K562 (cell line): ENCODE results near the gene ADSS1. TPM values are rescaled to one million over a fixed set of nuclear protein-coding genes. Genes with fewer than 3 reads are reported as not detected.
A peak's percentile ranks its signal among the peaks of the same experiment; 100 is the strongest.

Experiments
- ATAC-seq: fragments of 200-7000 bp; cut with Tn5 transposase; 3 replicates; pipeline ENCODE4 v1.9.1; 2020; ENCODE audit warnings: moderate library complexity
- BruUV-seq: library from RNA; stranded (reverse); fragments of 400-500 nt; replicated peaks from 2 replicates; lab custom pipeline; 2021; lab: Mats Ljungman, UMichigan
- CTCF ChIA-PET: fragments of 300-600 bp; formaldehyde crosslinking; extraction: SDS; loops from one replicate; lab custom pipeline; 2021; ENCODE audit warnings: low intra/inter-chr PET ratio; lab: Yijun Ruan, JAX
- POLR2A ChIA-PET: fragments of 300-600, 350-650 bp; sonication (Branson Sonifier 250); formaldehyde crosslinking; extraction: SDS; loops from one replicate; lab custom pipeline; 2021; ENCODE audit warnings: antibody characterized with exemption, inconsistent platforms; lab: Yijun Ruan, JAX
- DNase-seq, 4 experiments: peaks; one replicate each; pipeline versions ENCODE4 v3.0.0 to v3.0.0-alpha.2; 2011 to 2018; ENCODE audit warnings: low spot score in 3 of 4, mixed read lengths in 3 of 4; ENCODE audit errors: extremely low read depth in 1 of 4
- FAIRE-seq: peaks from 2 replicates; lab custom pipeline; 2011; peaks lifted over from hg19 to GRCh38; lab: Jason Lieb, UNC
- H2AFZ ChIP-seq: 2 replicates; pipeline ENCODE4 v1.6.0; 2011; ENCODE audit warnings: low read depth, low read length, control low read depth, inconsistent platforms
- H3K27ac ChIP-seq: fragments of 200-600 bp; 3 replicates; pipeline ENCODE4 v1.8.0; 2011; ENCODE audit warnings: low read depth, mild to moderate bottlenecking, control low read depth, inconsistent platforms, low read length, moderate library complexity, mixed read lengths; ENCODE audit errors: extremely low read depth
- H3K27me3 ChIP-seq, 2 experiments: fragments of 300-600 bp in 1 of 2; 2 replicates in 1 of 2; 3 replicates in 1 of 2; pipeline versions ENCODE4 v1.6.0 to v1.8.0; 2011; ENCODE audit warnings: inconsistent platforms in 2 of 2, low read length in 2 of 2, mild to moderate bottlenecking in 1 of 2, mixed read lengths in 1 of 2, moderate library complexity in 1 of 2; ENCODE audit not compliant: control insufficient read depth in 2 of 2, insufficient read depth in 2 of 2
- H3K36me3 ChIP-seq: fragments of 300-600 bp; 3 replicates; pipeline ENCODE4 v1.8.0; 2011; ENCODE audit warnings: mild to moderate bottlenecking, low read length, inconsistent platforms; ENCODE audit not compliant: control insufficient read depth, insufficient read depth
- H3K4me1 ChIP-seq, 2 experiments: fragments of 200-600 bp in 1 of 2; replicated peaks in 1 of 2; 2 replicates in 1 of 2; 3 replicates in 1 of 2; pipeline versions ENCODE4 v1.5.1 to v1.8.0; 2011; ENCODE audit warnings: inconsistent platforms in 2 of 2, low read length in 2 of 2, mild to moderate bottlenecking in 1 of 2, mixed read lengths in 1 of 2, moderate library complexity in 1 of 2; ENCODE audit not compliant: control insufficient read depth in 2 of 2, insufficient read depth in 2 of 2
- H3K4me2 ChIP-seq: 2 replicates; pipeline ENCODE4 v1.6.1; 2011; ENCODE audit warnings: low read length, control low read depth, inconsistent platforms, mixed read lengths; ENCODE audit not compliant: insufficient read depth
- H3K4me3 ChIP-seq: fragments of 200-600 bp; sonication (generic), shearing (Covaris generic); 2 replicates; pipeline ENCODE4 v1.5.1; 2016; ENCODE audit warnings: control low read depth, inconsistent platforms
- H3K79me2 ChIP-seq: fragments of 200-600 bp; 3 replicates; pipeline ENCODE4 v1.8.0; 2011; ENCODE audit warnings: low read length, inconsistent platforms; ENCODE audit not compliant: control insufficient read depth, insufficient read depth
- H3K9ac ChIP-seq, 2 experiments: 2 replicates each; pipeline versions ENCODE4 v1.6.0 to v1.6.1; 2011; ENCODE audit warnings: low read depth in 2 of 2, low read length in 2 of 2, control low read depth in 1 of 2, inconsistent platforms in 1 of 2, mild to moderate bottlenecking in 1 of 2, mixed read lengths in 1 of 2; ENCODE audit not compliant: insufficient read depth in 1 of 2
- H3K9me1 ChIP-seq: one replicate; pipeline ENCODE4 v1.6.0; 2011; ENCODE audit warnings: inconsistent platforms, mild to moderate bottlenecking, low read length, moderate library complexity; ENCODE audit not compliant: control insufficient read depth, insufficient read depth
- H3K9me3 ChIP-seq: replicated peaks from 2 replicates; pipeline ENCODE4 v1.5.1; 2011; ENCODE audit warnings: low read depth, low read length, inconsistent platforms; ENCODE audit not compliant: control insufficient read depth, insufficient read depth
- H4K20me1 ChIP-seq: replicated peaks from 2 replicates; pipeline ENCODE4 v1.6.1; 2011; ENCODE audit warnings: low read length, inconsistent platforms, mixed read lengths; ENCODE audit not compliant: control insufficient read depth, insufficient read depth
- EHMT2 ChIP-seq: fragments of 450-650 bp; IDR thresholded peaks from 2 replicates; pipeline ENCODE4 v1.6.1; 2018; ENCODE audit warnings: antibody characterized with exemption
- HIVEP1 ChIP-seq: fragments of 250-450 bp; sonication (Bioruptor Pico); IDR thresholded peaks from 2 replicates; pipeline ENCODE4 v1.4.0; 2020; ENCODE audit warnings: mild to moderate bottlenecking
- MBD2 ChIP-seq: sonication (generic); IDR thresholded peaks from 2 replicates; pipeline ENCODE4 v1.6.1; 2016; ENCODE audit warnings: low read depth, borderline replicate concordance
- MYBL2 ChIP-seq, 2 experiments: fragments of 450-650 bp in 1 of 2; sonication (generic) in 1 of 2; formaldehyde crosslinking in 1 of 2; IDR thresholded peaks; 2 replicates each; pipeline versions ENCODE4 v1.6.1 to v1.8.1; 2017 to 2022; ENCODE audit warnings: borderline replicate concordance in 1 of 2, inconsistent platforms in 1 of 2, low read depth in 1 of 2, mild to moderate bottlenecking in 1 of 2, missing genetic modification reagents in 1 of 2, moderate library complexity in 1 of 2
- NR2C1 ChIP-seq, 2 experiments: fragments of 450-650 bp; IDR thresholded peaks; 2 replicates each; pipeline ENCODE4 v1.6.1; 2017; ENCODE audit warnings: mild to moderate bottlenecking in 2 of 2, antibody characterized with exemption in 1 of 2, inconsistent platforms in 1 of 2, missing compliant biosample characterization in 1 of 2, missing genetic modification characterization in 1 of 2
- PHF21A ChIP-seq: fragments of 450-650 bp; IDR thresholded peaks from 2 replicates; pipeline ENCODE4 v1.6.1; 2017; ENCODE audit warnings: low read depth, borderline replicate concordance
- POLR2AphosphoS5 ChIP-seq: IDR thresholded peaks from 2 replicates; pipeline ENCODE4 v1.6.1; 2011; ENCODE audit warnings: mild to moderate bottlenecking, low read depth, low read length, moderate library complexity; ENCODE audit not compliant: control insufficient read depth, insufficient read depth
- SRSF7 ChIP-seq: fragments of 200-400 bp; formaldehyde crosslinking; optimal IDR thresholded peaks from 2 replicates; pipeline ENCODE3; 2017; ENCODE audit warnings: mild to moderate bottlenecking, low read depth, low read length
- TOE1 ChIP-seq, 2 experiments: fragments of 450-650 bp in 1 of 2; sonication (generic) in 1 of 2; formaldehyde crosslinking in 1 of 2; IDR thresholded peaks; 2 replicates each; pipeline versions ENCODE4 v1.7.1 to v1.8.0; 2016 to 2022; ENCODE audit warnings: borderline replicate concordance in 2 of 2, mild to moderate bottlenecking in 2 of 2, antibody characterized with exemption in 1 of 2, inconsistent platforms in 1 of 2, low read depth in 1 of 2, missing genetic modification reagents in 1 of 2, moderate library complexity in 1 of 2
- TRIM24 ChIP-seq, 2 experiments: fragments of 450-650 bp; IDR thresholded peaks; 2 replicates each; pipeline ENCODE4 v1.6.1; 2016
- ZC3H8 ChIP-seq: fragments of 450-650 bp; IDR thresholded peaks from 2 replicates; pipeline ENCODE4 v1.6.1; 2017
- ZEB2 ChIP-seq: fragments of 450-650 bp; IDR thresholded peaks from 2 replicates; pipeline ENCODE4 v1.6.1; 2016
- ZNF407 ChIP-seq: fragments of 450-650 bp; IDR thresholded peaks from 2 replicates; pipeline ENCODE4 v1.6.1; 2016; ENCODE audit warnings: low read depth
- WGBS: fragments of 100-300 bp; shearing (Covaris generic); methylation state at CpG from one replicate; pipeline ENCODE4 v1.1.6; 2016; ENCODE audit warnings: low coverage, mixed read lengths; ENCODE audit not compliant: insufficient coverage; ENCODE audit errors: missing lambda C conversion rate; 5-methylcytosine and 5-hydroxymethylcytosine counted together
- in situ Hi-C: fragments of 300-500 bp; cut with MboI; formaldehyde crosslinking; loops from 4 replicates; pipeline ENCODE4 v1.15.0; 2018; ENCODE audit warnings: inconsistent platforms, mixed read lengths
- intact Hi-C: fragments of 100-400 bp; cut with micrococcal nuclease; formaldehyde crosslinking; loops from 2 replicates; pipeline ENCODE4 v1.14.2; 2022
- polyA plus RNA-seq, 8 experiments: library from polyadenylated mRNA; depleted of rRNA in 4 of 8; stranded (reverse) in 5 of 8; unstranded in 3 of 8; fragments of >200 nt; fragmentation: Nextera tagmentation in 2 of 8; fragmentation: Illumina TruSeq in 1 of 8; extraction: Ambion mirVana in 2 of 8; extraction: Trizol in 1 of 8; gene quantifications; 2 replicates each; pipeline versions ENCODE4 v1.2.1 to v1.2.3, GENCODE V29; 2011 to 2014; ENCODE audit warnings: inconsistent platforms in 1 of 8, missing spikeins in 1 of 8
- total RNA-seq, 7 experiments: library from RNA; depleted of rRNA in 6 of 7; stranded (reverse); fragments of >200 nt in 6 of 7; fragmentation: Illumina TruSeq in 2 of 7; extraction: Trizol in 2 of 7; gene quantifications; 2 replicates each; pipeline versions ENCODE4 v1.2.1 to v1.2.3, GENCODE V29; 2011 to 2021; ENCODE audit warnings: low replicate concordance in 1 of 7
- TF ChIP-seq, protein P1 (sequence below): fragments of 250-450 bp; sonication (Bioruptor Pico); IDR thresholded peaks from 2 replicates; pipeline ENCODE4 v1.5.0; 2021

The ADSS1 gene
- total and polyA plus RNA-seq, 9 of the 15 experiments (the other 6 are each of a cell fraction or from before 2014, with no cell fraction given): 0.53 to 5.9 (median 3.9) TPM

GRCh38 chr14:104692939-104693315 is 31.1 kb upstream of the ADSS1 start:
- POLR2A ChIA-PET: interaction anchor here (1.1 kb wide), 1 partner anchor 9 kb away, joined by 3 read pairs; no protein-coding TSS in a partner anchor
- intact Hi-C loops (no loop called here), in situ Hi-C loops (no loop called here)
- Histone ChIP-seq H3K4me1 (peaks cover 5 to 97% of the 10 kb centered on the region in 2 experiments; a peak in 4 of 5 replicates), H3K9ac (peak overlapping the region in 1 of 2 experiments; percentile 52; a peak in 1 of 4 replicates), H3K36me3 (peaks cover 36% of the 10 kb centered on the region; the same call in 2 of the 3 replicates), H4K20me1 (no peaks in the 10 kb centered on the region; the same call in 1 of the 2 replicates), H3K27ac (no peak overlapping the region), H3K79me2 (peaks cover 31% of the 10 kb centered on the region), H3K4me2 (no peak overlapping the region), H3K4me3 (no peak overlapping the region), H2AFZ (no peak overlapping the region), H3K27me3 (no peaks in the 10 kb centered on the region), H3K9me1 (peaks cover 3% of the 10 kb centered on the region), H3K9me3 (no peaks in the 10 kb centered on the region)
- no peak for ATAC-seq
- DNase-seq: no peak
- WGBS: 86% methylated on average over 2 of the region's 5 CpGs
- BruUV-seq: no TSS peak
- no peak for FAIRE-seq
- no peak for TF ChIP-seq SRSF7
- TF ChIP-seq PHF21A: no peak
- TF ChIP-seq, protein P1, sequence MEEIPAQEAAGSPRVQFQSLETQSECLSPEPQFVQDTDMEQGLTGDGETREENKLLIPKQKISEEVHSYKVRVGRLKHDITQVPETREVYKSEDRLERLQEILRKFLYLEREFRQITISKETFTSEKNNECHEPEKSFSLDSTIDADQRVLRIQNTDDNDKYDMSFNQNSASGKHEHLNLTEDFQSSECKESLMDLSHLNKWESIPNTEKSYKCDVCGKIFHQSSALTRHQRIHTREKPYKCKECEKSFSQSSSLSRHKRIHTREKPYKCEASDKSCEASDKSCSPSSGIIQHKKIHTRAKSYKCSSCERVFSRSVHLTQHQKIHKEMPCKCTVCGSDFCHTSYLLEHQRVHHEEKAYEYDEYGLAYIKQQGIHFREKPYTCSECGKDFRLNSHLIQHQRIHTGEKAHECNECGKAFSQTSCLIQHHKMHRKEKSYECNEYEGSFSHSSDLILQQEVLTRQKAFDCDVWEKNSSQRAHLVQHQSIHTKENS (CRISPR knock-in tag): no peak
- no peak for TF ChIP-seq TRIM24 (IDR thresholded peaks at IDR 0.05)
- no peak for TF ChIP-seq HIVEP1
- TF ChIP-seq EHMT2: no peak
- no peak for TF ChIP-seq ZC3H8
- TF ChIP-seq POLR2AphosphoS5: no peak
- no peak for TF ChIP-seq TOE1 (IDR thresholded peaks at IDR 0.05; ENCODE audit: borderline replicate concordance)
- TF ChIP-seq TOE1 (CRISPR knock-in tag; IDR thresholded peaks at IDR 0.05; ENCODE audit: borderline replicate concordance, low read depth): no peak
- TF ChIP-seq MBD2: no peak
- no peak for TF ChIP-seq ZNF407
- TF ChIP-seq ZEB2: no peak
- no peak for TF ChIP-seq MYBL2 (IDR thresholded peaks at IDR 0.05; ENCODE audit: low read depth)
- no peak for TF ChIP-seq MYBL2 (CRISPR knock-in tag; IDR thresholded peaks at IDR 0.05; ENCODE audit: borderline replicate concordance)
- no peak for TF ChIP-seq NR2C1 (IDR thresholded peaks at IDR 0.05)
- TF ChIP-seq NR2C1 (tag; IDR thresholded peaks at IDR 0.05): no peak
- CTCF ChIA-PET: no interaction called here
